Adipose tissue (tissue), 3 donors: ENCODE measurements around the gene AMER3. TPM values are rescaled to one million over a fixed set of nuclear protein-coding genes. Genes with fewer than 3 reads are reported as not detected.
"Not testable (repeated sequence)": the region's sequence is repeated elsewhere in the genome, so short reads cannot be mapped to it uniquely, and the experiment has no call there.

ENCODE experiments used
- H3K27ac ChIP-seq: one replicate; pipeline ENCODE4 v1.5.1; 2013; ENCODE audit warnings: low read depth, low read length
- WGBS, 3 donors: extraction: QIAGEN DNeasy Blood & Tissue Kit; methylation state at CpG; one replicate each; pipeline ENCODE4 v1.1.7; 2013; 5-methylcytosine and 5-hydroxymethylcytosine counted together
- polyA plus RNA-seq, 3 donors: library from polyadenylated mRNA; stranded (reverse); fragments of 200-250 nt; gene quantifications; one replicate each; pipeline ENCODE4 v1.2.3, GENCODE V29; 2013
- donor health status: healthy with polysubstance abuse.
- donor health status: Bipolar disorder and iron deficiency.
- donor health status: healthy.

Gene AMER3, protein sequence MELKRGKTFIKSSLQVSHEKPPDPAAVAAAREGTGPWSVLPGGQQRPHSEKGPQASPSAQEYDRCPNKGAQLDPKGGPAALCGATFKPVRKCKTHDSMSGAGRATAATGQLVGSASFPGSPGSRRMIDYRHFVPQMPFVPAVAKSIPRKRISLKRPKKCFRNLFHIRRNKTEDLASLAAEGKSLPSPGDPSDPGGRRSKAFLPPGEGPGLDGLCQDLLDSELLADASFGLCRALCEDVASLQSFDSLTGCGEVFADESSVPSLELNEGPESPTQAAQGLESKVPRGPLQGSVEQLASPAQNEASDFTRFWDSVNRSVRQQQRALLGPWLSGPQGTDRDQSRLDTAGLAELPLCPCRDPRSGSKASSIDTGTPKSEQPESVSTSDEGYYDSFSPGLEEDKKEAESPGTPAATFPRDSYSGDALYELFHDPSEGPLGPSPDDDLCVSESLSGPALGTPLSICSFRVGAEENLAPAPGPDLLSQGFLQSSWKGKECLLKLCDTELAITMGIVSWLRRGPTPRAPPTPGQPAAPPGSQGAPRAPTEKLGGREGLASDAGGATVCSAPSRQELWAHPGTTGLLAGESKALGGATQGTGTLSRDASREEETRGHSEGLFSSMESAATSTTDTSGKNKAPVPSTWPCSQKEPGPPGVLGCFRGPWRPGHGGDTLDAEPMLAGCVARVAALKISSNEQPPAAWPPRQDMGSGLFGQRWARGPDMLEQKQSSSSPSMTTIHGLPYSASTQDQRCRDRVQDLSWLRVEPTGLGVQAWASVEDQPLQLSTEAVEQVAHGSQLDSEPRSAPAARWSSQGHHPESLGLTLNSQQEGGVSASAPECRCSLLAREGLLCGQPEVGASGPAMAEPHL
- under 1 TPM; 0.03 to 0.28 (median 0.11) TPM for polyA plus RNA-seq

DNA sequence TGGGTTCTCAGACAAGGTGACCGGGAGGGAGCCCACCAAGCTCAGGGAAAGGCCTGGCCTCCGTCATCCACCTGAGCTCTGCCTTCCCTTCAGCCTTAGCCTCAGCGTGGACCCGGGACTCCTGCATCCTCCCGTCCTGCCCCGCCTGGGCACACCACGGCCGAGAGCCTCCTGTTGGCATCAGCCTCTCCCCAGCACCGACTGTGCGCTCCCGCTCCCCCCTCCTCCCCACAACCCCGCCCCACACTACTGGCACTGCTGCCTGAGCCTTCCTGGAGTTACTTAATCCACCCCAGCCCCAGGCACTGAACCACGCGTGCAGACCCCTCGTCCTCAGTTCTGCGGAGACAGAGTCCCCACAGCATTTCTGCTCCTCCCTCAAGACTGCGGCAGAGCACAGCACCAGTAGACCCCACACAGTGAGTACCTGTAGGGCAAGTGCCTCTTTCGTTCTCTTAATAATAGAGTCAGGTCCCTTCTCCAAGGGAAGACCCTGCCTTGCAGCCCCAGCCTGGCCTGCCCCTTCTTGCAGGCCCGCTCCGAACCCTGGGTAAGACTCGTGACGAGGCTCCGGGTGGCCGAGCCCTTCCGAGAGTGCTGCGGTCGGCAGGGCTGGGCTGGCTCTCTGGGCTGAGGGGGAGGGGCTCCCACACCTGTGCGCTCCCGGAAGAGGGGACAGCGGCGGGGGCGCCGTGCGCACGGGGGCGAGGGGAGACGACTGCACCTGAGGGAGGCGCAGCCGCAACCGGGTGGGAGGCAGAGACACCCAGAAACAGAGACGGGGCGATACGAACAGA lies at the start of gene AMER3:
TSS of gene AMER3 (plus strand) at position 285 of the 797 bp plus-strand sequence. CDS start 6,533 bp downstream, outside the sequence.
- WGBS, 3 donors = 3 to 5% (median 3%) methylated on average over 33 to 43 of the region's 43 CpGs
- H3K27ac ChIP-seq = no peak within 1 kb of the TSS

DNA sequence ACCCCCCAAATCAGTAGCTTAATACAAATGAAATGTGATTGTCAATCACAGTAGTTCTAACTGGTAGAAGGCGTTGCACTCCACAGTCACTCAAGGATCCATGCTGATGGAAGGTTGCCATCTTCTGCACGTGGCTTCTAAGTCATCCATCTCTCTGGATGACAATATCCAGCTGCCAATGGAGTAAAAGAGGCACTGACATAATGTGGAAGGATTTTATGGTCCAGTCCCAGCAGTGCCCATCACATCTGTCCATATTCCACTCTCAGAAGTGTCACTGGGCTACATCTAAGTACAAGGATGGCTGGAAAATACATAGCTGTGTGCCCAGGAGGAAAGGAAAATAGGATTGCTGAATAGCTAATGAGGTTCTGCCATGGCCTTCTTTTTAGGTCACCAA lies 40.5 kb upstream of the AMER3 start:
- no CpG with 5 or more reads among the region's 2 CpGs for WGBS, 3 donors
- not testable (repeated sequence) for H3K27ac ChIP-seq

DNA sequence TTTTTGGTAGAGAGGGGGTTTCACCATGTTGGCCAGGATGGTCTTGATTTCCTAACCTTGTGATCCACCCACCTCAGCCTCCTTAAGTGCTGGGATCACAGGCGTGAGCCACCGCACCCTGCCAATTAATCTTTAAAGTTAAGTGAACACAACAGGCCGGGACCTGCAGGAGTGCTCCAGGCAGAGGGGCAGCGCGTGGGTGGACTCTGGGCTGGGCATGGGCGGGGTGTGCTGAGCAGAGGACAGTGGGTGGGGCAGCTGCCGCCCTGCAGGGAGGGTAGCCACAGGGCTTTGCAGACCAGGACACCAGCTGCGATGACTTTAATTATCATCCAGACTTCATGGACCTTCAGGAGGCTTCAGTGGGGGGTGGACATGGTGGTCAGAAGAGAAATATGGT lies 35.3 kb upstream of the AMER3 start:
- 85 to 88% (median 86%) methylated on average over 8 of the region's 8 CpGs for WGBS, 3 donors
- H3K27ac ChIP-seq = no peak overlapping the region

DNA sequence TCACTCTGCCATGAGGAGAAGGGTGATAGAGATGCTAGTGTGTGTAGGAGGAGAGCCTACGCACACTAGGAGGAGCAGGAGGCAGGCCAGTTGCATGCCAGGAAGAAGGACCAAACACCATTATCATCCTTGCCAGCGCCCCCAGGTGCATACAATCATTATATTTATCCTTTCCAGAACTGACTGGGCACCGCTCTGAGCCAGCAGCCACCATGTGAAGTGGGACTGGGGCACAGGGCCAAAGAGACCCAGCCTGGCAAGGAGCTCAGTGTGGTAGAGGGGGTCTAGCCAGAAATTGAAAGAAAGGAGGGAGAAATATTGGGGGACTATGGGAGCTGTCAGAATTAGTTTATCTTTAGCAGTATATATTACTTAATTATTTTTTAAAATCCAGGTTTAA lies 34.8 kb upstream of the AMER3 start:
- H3K27ac ChIP-seq = no peak overlapping the region
- 82 to 85% (median 85%) methylated on average over 3 of the region's 3 CpGs for WGBS, 3 donors

DNA sequence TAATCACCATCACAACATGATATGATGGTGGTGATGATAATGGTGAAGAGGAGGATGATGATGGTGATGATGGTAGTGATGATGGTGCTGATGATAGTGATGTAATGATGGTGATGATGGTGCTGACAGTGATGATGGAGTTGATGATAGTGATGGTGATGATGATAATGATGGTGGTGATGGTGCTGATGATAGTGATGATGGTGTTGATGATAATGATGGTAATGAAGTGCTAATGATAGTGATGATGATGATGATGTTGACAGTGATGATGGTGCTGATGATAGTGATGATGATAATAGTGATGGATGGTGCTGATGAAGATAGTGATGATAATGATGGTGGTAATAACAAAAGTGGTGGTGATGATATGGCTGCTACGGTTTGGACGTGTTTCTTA lies 30.9 kb upstream of the AMER3 start:
- H3K27ac ChIP-seq = no peak overlapping the region
- WGBS, 3 donors = 83 to 92% (median 87%) methylated on average over 2 of the region's 2 CpGs

DNA sequence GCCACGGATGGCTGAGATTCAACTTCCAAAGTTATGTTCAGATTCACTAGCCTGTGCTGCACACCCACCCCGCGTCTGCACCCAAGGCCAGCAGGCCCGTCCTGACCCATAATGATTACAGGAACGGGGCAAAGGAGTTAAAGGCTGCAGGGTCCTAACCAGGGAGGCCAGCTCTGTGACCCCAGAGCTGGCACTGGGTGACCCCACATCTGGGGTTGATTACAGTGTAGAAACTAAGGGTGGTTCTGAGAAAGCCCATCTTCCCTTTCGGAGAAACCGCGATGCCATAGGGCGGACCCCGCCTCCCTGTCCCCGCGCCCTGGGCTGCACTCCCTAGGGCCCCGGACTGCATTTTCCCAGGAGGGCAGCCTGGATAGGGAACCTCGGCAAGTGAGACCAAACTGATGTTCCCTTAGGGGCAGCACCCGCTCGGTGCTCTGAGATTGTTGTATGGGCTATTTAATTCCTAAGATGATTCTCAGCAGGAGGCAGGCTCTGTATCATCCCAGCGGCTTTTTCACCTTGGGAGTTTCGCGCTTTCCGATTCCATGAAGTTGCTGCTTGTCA lies 28.6 kb upstream of the AMER3 start:
- H3K27ac ChIP-seq = no peak overlapping the region
- WGBS, 3 donors = 9 to 21% (median 11%) methylated on average over 20 of the region's 20 CpGs

DNA sequence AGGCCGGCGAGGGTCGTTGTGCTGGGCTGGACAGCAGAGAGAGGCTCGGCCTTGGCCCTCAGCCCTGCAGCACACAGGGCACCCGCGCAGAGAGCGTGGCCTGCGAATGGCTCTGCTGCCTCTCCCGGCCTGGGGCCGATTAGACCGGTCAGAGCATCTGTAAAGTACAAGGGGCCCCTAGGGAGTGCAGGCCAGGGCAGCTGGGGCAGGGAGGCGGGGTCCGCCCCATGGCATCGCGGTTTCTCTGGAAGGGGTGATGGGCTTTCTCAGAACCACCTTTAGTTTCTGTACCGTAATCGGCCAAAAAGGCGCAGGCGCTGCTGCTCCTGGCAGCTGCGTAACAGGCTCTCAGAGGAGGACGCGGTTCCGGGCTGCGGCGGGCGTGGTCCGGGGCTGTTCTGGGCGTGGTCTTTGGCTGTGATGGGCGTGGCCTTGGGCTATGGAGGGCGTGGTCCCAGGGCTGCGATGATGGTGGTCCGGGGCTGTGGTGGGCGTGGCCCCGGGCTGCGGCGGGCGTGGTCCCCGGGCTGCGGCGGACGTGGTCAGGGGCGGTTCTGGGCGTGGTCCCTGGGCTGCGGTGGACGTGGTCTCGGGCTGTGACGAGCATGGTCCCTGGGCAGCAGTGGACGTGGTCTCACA lies 27.9 kb upstream of the AMER3 start:
- no peak overlapping the region for H3K27ac ChIP-seq
- 0 to 2% (median 1%) methylated on average over 36 to 48 of the region's 48 CpGs for WGBS, 3 donors

DNA sequence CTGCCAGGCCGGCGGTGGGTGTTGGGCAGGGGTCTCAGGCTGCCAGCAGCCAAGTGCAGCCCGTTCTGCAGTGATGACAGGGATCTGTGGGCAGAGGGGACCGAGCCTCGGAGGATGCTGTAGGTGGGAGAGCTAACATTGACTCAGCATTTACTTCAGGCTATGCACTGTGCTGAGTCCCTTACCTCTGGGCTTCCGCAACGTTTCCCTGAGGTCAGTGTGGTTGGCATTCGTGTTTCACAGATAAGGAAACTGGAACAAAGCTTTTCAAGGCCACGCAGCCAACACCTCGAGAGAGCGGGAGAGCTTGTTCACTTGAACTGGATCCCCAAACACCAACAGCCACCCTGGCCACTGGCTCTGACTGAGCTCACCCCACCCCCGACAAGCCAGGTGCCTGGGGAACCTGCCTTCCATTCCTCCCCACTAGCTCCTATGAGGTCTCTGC lies 27.3 kb upstream of the AMER3 start:
- no peak overlapping the region for H3K27ac ChIP-seq
- WGBS, 3 donors = 6 to 13% (median 11%) methylated on average over 12 of the region's 12 CpGs

DNA sequence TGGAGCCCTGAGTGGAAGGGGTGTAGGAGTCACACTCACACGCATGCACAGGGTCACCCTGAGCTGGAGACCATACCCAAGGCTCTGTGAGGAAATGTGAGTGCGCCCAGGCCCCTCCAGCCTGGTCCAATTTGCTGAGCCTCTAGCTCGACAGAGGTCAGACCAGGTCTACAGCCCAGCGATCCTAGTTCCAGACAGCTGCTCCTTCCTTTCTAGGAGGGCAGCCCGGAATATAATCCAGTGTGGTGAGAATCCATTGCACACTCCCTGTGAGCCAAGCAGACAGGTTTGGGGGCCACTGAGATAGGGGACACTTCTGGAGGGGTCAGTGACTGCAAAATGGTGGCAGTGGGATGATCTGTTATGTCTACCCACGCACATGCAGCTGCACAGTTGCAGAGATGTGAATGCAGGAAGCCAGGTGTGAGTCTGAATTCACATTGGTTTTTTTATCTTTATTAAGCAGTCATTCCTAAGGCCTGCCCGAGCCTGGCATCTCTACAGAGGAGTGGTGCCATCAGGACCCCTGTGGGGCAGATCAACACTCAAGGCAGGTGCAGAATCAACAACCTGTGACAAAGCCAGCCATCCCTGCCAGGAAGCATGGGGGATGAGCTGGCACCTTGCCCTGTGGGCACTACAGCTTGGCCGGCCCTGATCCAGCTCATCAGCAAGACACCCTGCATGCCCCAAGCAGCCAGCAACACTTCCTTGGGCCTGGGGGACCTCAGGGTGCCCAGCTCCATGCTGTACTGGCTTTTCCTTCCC lies 26.6 kb upstream of the AMER3 start, which contains the start of gene GPR148:
TSS of gene GPR148 (plus strand) at position 522 of the 768 bp plus-strand sequence. CDS start at position 604, 82 bp downstream.
- 71 to 77% (median 76%) methylated on average over 8 of the region's 8 CpGs for WGBS, 3 donors
- H3K27ac ChIP-seq = no peak within 1 kb of the TSS

DNA sequence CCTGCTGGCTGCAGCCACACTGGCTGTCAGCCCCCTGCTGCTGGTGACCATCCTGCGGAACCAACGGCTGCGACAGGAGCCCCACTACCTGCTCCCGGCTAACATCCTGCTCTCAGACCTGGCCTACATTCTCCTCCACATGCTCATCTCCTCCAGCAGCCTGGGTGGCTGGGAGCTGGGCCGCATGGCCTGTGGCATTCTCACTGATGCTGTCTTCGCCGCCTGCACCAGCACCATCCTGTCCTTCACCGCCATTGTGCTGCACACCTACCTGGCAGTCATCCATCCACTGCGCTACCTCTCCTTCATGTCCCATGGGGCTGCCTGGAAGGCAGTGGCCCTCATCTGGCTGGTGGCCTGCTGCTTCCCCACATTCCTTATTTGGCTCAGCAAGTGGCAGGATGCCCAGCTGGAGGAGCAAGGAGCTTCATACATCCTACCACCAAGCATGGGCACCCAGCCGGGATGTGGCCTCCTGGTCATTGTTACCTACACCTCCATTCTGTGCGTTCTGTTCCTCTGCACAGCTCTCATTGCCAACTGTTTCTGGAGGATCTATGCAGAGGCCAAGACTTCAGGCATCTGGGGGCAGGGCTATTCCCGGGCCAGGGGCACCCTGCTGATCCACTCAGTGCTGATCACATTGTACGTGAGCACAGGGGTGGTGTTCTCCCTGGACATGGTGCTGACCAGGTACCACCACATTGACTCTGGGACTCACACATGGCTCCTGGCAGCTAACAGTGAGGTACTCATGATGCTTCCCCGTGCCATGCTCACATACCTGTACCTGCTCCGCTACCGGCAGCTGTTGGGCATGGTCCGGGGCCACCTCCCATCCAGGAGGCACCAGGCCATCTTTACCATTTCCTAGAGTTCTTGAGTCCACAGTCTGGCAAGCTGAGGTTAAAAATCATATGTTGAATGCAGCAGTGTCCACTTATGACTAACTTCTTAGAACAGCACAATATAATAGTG lies 25.7 kb upstream of the AMER3 start:
- H3K27ac ChIP-seq = no peak overlapping the region

DNA sequence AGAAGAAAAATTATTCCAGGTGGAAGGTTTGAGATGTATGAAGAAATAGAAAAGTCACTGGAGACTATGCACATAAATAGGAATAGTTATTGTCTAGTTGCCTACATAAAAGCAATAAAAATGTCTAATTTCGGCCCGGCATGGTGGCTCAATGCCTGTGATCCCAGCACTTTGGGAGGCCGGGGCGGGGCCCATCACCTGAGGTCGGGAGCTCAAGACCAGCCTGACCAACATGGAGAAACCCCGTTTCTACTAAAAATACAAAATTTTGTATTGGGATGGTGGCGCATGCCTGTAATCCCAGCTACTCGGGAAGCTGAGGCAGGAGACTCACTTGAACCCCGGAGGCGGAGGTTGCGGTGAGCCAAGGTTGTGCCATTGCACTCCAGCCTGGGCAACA lies 23.1 kb upstream of the AMER3 start:
- H3K27ac ChIP-seq = not testable (repeated sequence)
- WGBS, 3 donors = 90 to 91% (median 91%) methylated on average over 11 of the region's 11 CpGs

More for the DNA sequence above, 25.7 kb upstream of the AMER3 start:
- WGBS, 3 donors = 91 to 94% (median 93%) methylated on average over 17 of the region's 17 CpGs

DNA sequence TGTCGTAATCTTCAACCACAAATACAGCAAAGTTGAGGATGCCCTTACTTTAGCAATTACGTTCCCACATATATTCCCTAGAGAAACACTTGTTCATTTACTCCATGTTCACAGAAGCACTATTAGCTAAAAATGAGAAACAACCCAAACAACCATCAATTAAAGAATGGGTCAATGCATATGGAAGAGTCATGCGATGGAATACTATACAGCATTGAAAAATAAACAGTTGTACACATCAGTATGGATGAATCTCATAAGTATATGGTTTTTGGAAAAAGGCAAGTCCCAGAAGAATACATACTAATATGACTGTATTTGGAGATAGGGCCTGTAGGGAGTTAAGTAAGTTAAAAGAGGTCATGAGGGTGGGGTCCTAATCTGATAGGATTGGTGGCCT lies 20.1 kb upstream of the AMER3 start:
- 92 to 93% (median 93%) methylated on average over 3 of the region's 3 CpGs for WGBS, 3 donors
- H3K27ac ChIP-seq = no peak overlapping the region

DNA sequence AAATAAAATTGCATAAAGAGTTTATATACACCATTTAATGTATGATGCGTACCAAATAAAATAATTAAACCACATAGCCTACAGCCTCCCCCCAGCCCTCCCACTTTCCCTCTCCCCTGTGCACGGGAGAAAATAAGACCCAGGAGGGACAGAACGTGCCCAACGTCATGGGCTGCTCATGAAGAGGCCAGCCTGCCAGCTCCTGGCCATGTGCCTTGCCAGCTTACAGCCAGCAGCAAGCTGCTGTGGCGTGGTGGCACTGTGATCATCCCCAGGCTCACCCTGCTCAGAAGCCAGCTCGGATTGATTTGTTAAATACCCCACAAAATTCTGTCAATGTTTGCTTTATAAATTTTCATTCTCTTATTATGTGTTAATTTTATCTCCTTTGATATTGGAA lies 18.9 kb upstream of the AMER3 start:
- WGBS, 3 donors = 78 to 84% (median 83%) methylated on average over 6 of the region's 6 CpGs

DNA sequence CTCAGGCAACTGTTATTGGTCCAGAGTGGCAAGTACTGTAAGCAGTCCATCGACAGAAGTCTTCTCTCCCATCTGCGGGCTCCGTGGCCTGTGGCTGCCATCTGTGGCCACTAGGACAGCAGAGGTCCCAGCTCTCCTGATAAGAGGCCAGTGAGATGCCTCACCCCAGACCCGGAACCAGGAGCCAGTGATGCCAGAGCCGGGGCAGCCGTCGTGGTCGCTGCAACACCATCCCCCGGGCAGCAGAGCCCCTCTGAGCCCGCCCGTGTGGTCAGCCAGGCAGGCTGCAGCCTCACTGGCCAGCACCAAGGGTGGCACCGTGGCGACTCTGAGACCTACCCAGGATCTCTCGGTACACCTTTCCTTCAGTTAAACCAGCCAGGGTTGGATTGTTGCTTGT lies 17.7 kb upstream of the AMER3 start:
- WGBS, 3 donors = 85 to 90% (median 90%) methylated on average over 14 of the region's 14 CpGs
- no peak overlapping the region for H3K27ac ChIP-seq

More for the DNA sequence above, 18.9 kb upstream of the AMER3 start:
- no peak overlapping the region for H3K27ac ChIP-seq

DNA sequence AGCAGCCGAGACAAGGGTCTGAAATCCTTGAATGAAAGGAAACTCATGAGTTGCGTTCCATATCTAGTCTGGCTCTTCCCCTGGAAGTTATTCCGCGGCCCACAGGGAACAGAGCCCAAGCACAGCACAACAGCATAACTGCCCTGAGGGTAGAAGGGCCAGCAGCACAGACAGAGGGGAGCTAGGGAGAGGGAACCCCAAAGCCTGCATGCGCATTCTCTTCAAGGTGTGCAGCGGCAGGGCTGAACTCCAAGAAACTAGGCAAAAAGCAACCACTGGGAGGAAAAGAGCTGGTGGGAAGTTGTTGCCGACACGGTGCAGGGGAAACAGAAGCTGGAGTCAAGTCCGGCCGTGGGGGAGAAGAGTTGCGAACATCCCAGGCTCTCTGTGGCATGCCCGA lies 14.7 kb upstream of the AMER3 start:
- H3K27ac ChIP-seq = no peak overlapping the region
- WGBS, 3 donors = 75 to 82% (median 76%) methylated on average over 12 of the region's 12 CpGs

DNA sequence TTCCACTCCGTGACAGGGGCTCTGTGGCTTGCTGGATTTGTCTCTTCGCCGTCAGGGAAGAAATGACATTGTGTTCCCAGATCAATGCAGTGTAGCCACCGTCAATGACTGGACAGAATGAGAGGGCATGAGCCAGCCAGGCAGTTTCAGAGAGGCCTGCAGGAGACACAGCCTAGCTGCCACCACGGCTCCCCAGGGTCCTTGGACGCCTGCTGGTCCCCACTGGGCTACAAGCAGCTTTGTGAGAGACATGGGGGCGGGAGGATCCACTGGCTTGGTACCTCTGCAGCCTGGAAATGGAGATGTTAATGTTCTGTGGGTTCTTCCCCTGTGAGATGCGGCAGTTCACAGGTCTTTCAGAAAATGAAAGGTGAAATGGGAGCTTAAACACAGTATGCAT lies 12.1 kb upstream of the AMER3 start:
- 76 to 87% (median 79%) methylated on average over 8 of the region's 8 CpGs for WGBS, 3 donors
- H3K27ac ChIP-seq = no peak overlapping the region
